Neuronal stem cell (in vitro differentiated cells): ENCODE results near the gene TPSB2.

Source experiments
- DNase-seq: peaks from one replicate; pipeline ENCODE4 v3.0.0-alpha.2; 2013; ENCODE audit warnings: low spot score
- H2AFZ ChIP-seq: one replicate; pipeline ENCODE4 v1.6.1; 2013; ENCODE audit warnings: mild to moderate bottlenecking, low read length, inconsistent platforms
- H2AK5ac ChIP-seq: 2 replicates; pipeline ENCODE4 v1.6.1; 2013; ENCODE audit warnings: low read depth, mild to moderate bottlenecking, inconsistent platforms, low read length, moderate library complexity, mixed read lengths
- H2BK120ac ChIP-seq: 2 replicates; pipeline ENCODE4 v1.6.1; 2013; ENCODE audit warnings: low read depth, mild to moderate bottlenecking, inconsistent platforms, low read length, moderate library complexity, mixed read lengths
- H2BK12ac ChIP-seq: one replicate; pipeline ENCODE4 v1.6.1; 2013; ENCODE audit warnings: low read length, inconsistent platforms
- H2BK15ac ChIP-seq: 2 replicates; pipeline ENCODE4 v1.6.1; 2013; ENCODE audit warnings: mild to moderate bottlenecking, low read length, inconsistent platforms, mixed read lengths
- H2BK5ac ChIP-seq: one replicate; pipeline ENCODE4 v1.6.1; 2013; ENCODE audit warnings: inconsistent platforms, mild to moderate bottlenecking, low read length, moderate library complexity
- H3K14ac ChIP-seq: one replicate; pipeline ENCODE4 v1.6.1; 2013; ENCODE audit warnings: low read length, inconsistent platforms
- H3K18ac ChIP-seq: 2 replicates; pipeline ENCODE4 v1.6.1; 2013; ENCODE audit warnings: low read length, inconsistent platforms
- H3K23ac ChIP-seq: 2 replicates; pipeline ENCODE4 v1.6.1; 2013; ENCODE audit warnings: low read depth, mild to moderate bottlenecking, mixed read lengths, low read length, inconsistent platforms; ENCODE audit not compliant: poor library complexity
- H3K27ac ChIP-seq: replicated peaks from 3 replicates; pipeline ENCODE4 v1.5.1; 2013; ENCODE audit warnings: low read length, inconsistent platforms
- H3K27me3 ChIP-seq, 3 experiments: 2 replicates each; pipeline ENCODE4 v1.6.1; 2013; ENCODE audit warnings: low read length in 3 of 3, mild to moderate bottlenecking in 2 of 3, inconsistent platforms in 1 of 3, low read depth in 1 of 3, mixed read lengths in 1 of 3, moderate library complexity in 1 of 3; ENCODE audit not compliant: control insufficient read depth in 3 of 3, insufficient read depth in 3 of 3
- H3K36me3 ChIP-seq, 2 donors: replicated peaks in 1 of 2; 2 replicates each; pipeline ENCODE4 v1.6.1; 2013; ENCODE audit warnings: low read length in 2 of 2; ENCODE audit not compliant: control insufficient read depth in 2 of 2, insufficient read depth in 2 of 2
- H3K4ac ChIP-seq: 2 replicates; pipeline ENCODE4 v1.6.1; 2013; ENCODE audit warnings: inconsistent platforms, mild to moderate bottlenecking, low read length, moderate library complexity
- H3K4me1 ChIP-seq, 2 donors: 1 replicate in 1 of 2; 2 replicates in 1 of 2; pipeline ENCODE4 v1.6.1; 2013; ENCODE audit warnings: low read length in 2 of 2, low read depth in 1 of 2; ENCODE audit not compliant: control insufficient read depth in 2 of 2, insufficient read depth in 1 of 2
- H3K4me2 ChIP-seq: one replicate; pipeline ENCODE4 v1.6.1; 2013; ENCODE audit warnings: mild to moderate bottlenecking, low read length, inconsistent platforms; ENCODE audit not compliant: insufficient read depth, poor library complexity, severe bottlenecking
- H3K4me3 ChIP-seq, 2 donors: 2 replicates each; pipeline ENCODE4 v1.5.1; 2013; ENCODE audit warnings: low read length in 2 of 2, mild to moderate bottlenecking in 2 of 2, inconsistent platforms in 1 of 2, moderate library complexity in 1 of 2
- H3K79me1 ChIP-seq: one replicate; pipeline ENCODE4 v1.6.1; 2013; ENCODE audit warnings: low read depth, mild to moderate bottlenecking, inconsistent platforms, low read length, moderate library complexity
- H3K9ac ChIP-seq: one replicate; pipeline ENCODE4 v1.6.1; 2013; ENCODE audit warnings: mild to moderate bottlenecking, low read depth, low read length, inconsistent platforms; ENCODE audit not compliant: poor library complexity
- H3K9me3 ChIP-seq, 2 donors: replicated peaks in 1 of 2; 2 replicates each; pipeline versions ENCODE3 to v1.6.1; 2013; ENCODE audit warnings: low read length in 2 of 2, mild to moderate bottlenecking in 2 of 2, inconsistent platforms in 1 of 2, low read depth in 1 of 2, mixed read lengths in 1 of 2, moderate library complexity in 1 of 2; ENCODE audit not compliant: control insufficient read depth in 2 of 2, insufficient read depth in 1 of 2
- H4K8ac ChIP-seq: one replicate; pipeline ENCODE4 v1.6.1; 2013; ENCODE audit warnings: low read depth, mild to moderate bottlenecking, inconsistent platforms, low read length, moderate library complexity
- H4K91ac ChIP-seq: one replicate; pipeline ENCODE4 v1.6.1; 2013; ENCODE audit warnings: low read length, low read depth, mild to moderate bottlenecking, inconsistent platforms; ENCODE audit not compliant: poor library complexity
- WGBS, 2 donors: extraction: QIAGEN DNeasy Blood & Tissue Kit; methylation state at CpG; one replicate each; pipeline ENCODE4 v1.1.7; 2013; ENCODE audit warnings: missing lambda C conversion rate in 2 of 2, mixed read lengths in 1 of 2; ENCODE audit not compliant: insufficient read length in 2 of 2, insufficient replicate concordance in 1 of 2; ENCODE audit errors: extremely low coverage in 2 of 2; 5-methylcytosine and 5-hydroxymethylcytosine counted together

TPSB2 gene

GRCh38 chr16:1216681-1217400, 13.1 kb downstream of the TPSB2 start:
- Histone ChIP-seq H4K91ac (no peak overlapping the region), H2BK12ac (no peak overlapping the region), H3K4ac (no peak overlapping the region), H3K27me3 (no peaks in the 10 kb centered on the region), H3K27ac (no peak overlapping the region), H2AK5ac (no peak overlapping the region), H3K4me2 (no peak overlapping the region), H3K36me3 (peaks cover 11 to 44% of the 10 kb centered on the region in 2 donors), H3K18ac (no peak overlapping the region), H2BK120ac (no peak overlapping the region), H3K4me1 (no peaks in the 10 kb centered on the region), H3K4me3 (peak overlapping the region in 1 of 2 donors; percentile 3), H2BK15ac (no peak overlapping the region), H2AFZ (no peak overlapping the region), H3K79me1 (peaks cover 8% of the 10 kb centered on the region), H2BK5ac (peak overlapping the region; percentile 66), H3K9ac (no peak overlapping the region), H3K14ac (no peak overlapping the region), H3K9me3 (peaks cover 0 to 2% of the 10 kb centered on the region in 2 donors), H3K23ac (peak overlapping the region; percentile 25), H4K8ac (no peak overlapping the region)
- WGBS, 2 donors, result no CpG with 5 or more reads among the region's 32 CpGs
- DNase-seq, result no peak

- Histone ChIP-seq H3K79me1 (peaks cover 8% of the 10 kb centered on the region), H3K4me3 (no peak overlapping the region), H3K18ac (peak overlapping the region; percentile 28), H2BK5ac (no peak overlapping the region), H2AFZ (no peak overlapping the region), H3K23ac (peak overlapping the region; percentile 85), H4K8ac (no peak overlapping the region), H2BK120ac (no peak overlapping the region), H3K36me3 (peaks cover 11 to 43% of the 10 kb centered on the region in 2 donors), H3K14ac (peak overlapping the region; percentile 94), H3K4ac (peak overlapping the region; percentile 11), H2AK5ac (no peak overlapping the region), H4K91ac (no peak overlapping the region), H2BK15ac (no peak overlapping the region), H3K27ac (no peak overlapping the region), H3K4me1 (no peaks in the 10 kb centered on the region), H3K27me3 (no peaks in the 10 kb centered on the region), H3K9me3 (peaks cover 0 to 2% of the 10 kb centered on the region in 2 donors), H3K9ac (no peak overlapping the region), H3K4me2 (no peak overlapping the region), H2BK12ac (no peak overlapping the region)
- DNase-seq, result no peak
- no CpG with 5 or more reads among the region's 12 CpGs for WGBS, 2 donors
Measured at GRCh38 chr16:1216296-1216619, 13.7 kb downstream of the TPSB2 start.

- Histone ChIP-seq H3K27me3 (no peaks in the 10 kb centered on the region), H3K14ac (peak overlapping the region; percentile 94), H3K79me1 (peaks cover 8% of the 10 kb centered on the region), H3K4me3 (no peak overlapping the region), H2AK5ac (no peak overlapping the region), H4K91ac (no peak overlapping the region), H2BK12ac (no peak overlapping the region), H3K4ac (peak overlapping the region; percentile 11), H2BK5ac (no peak overlapping the region), H3K9me3 (peaks cover 0 to 2% of the 10 kb centered on the region in 2 donors), H3K4me1 (no peaks in the 10 kb centered on the region), H2BK120ac (no peak overlapping the region), H3K4me2 (no peak overlapping the region), H3K23ac (peak overlapping the region; percentile 85), H2BK15ac (no peak overlapping the region), H4K8ac (no peak overlapping the region), H3K27ac (no peak overlapping the region), H2AFZ (no peak overlapping the region), H3K18ac (peak overlapping the region; percentile 28), H3K9ac (no peak overlapping the region), H3K36me3 (peaks cover 11 to 43% of the 10 kb centered on the region in 2 donors)
- no CpG with 5 or more reads among the region's 32 CpGs for WGBS, 2 donors
- DNase-seq, result no peak
Measured at GRCh38 chr16:1215574-1216295, 14.2 kb downstream of the TPSB2 start.

- no peak for DNase-seq
- WGBS, 2 donors, result no CpG with 5 or more reads among the region's 16 CpGs
Measured at GRCh38 chr16:1214719-1215118, 15.3 kb downstream of the TPSB2 start.

More at GRCh38 chr16:1214719-1215118, 15.3 kb downstream of the TPSB2 start:
- Histone ChIP-seq H2BK120ac (no peak overlapping the region), H3K23ac (no peak overlapping the region), H3K18ac (no peak overlapping the region), H4K8ac (no peak overlapping the region), H3K27me3 (no peaks in the 10 kb centered on the region), H3K9me3 (peaks cover 0 to 2% of the 10 kb centered on the region in 2 donors), H3K27ac (no peak overlapping the region), H3K14ac (no peak overlapping the region), H2AFZ (no peak overlapping the region), H4K91ac (no peak overlapping the region), H2BK5ac (no peak overlapping the region), H3K4ac (no peak overlapping the region), H2AK5ac (no peak overlapping the region), H3K9ac (no peak overlapping the region), H3K4me3 (no peak overlapping the region), H2BK12ac (no peak overlapping the region), H3K36me3 (peaks cover 8 to 41% of the 10 kb centered on the region in 2 donors), H3K4me1 (no peaks in the 10 kb centered on the region), H2BK15ac (no peak overlapping the region), H3K79me1 (peaks cover 8% of the 10 kb centered on the region), H3K4me2 (no peak overlapping the region)
